Ovary (tissue), 9 donors: ENCODE measurements around the gene C11orf87. TPM values are rescaled to one million over a fixed set of nuclear protein-coding genes. Genes with fewer than 3 reads are reported as not detected.

ENCODE experiments used
- DNase-seq, 5 donors: peaks; one replicate each; pipeline ENCODE4 v3.0.0-alpha.2; 2019 to 2020
- H3K27ac ChIP-seq, 2 donors: fragments of 200-600 bp; one replicate each; pipeline versions ENCODE4 v1.5.1 to v1.8.0; 2019 to 2022
- H3K27me3 ChIP-seq: fragments of 200-600 bp; one replicate; pipeline ENCODE4 v1.8.0; 2022
- H3K36me3 ChIP-seq: fragments of 200-600 bp; sonication (generic); one replicate; pipeline ENCODE4 v1.5.1; 2019
- H3K4me1 ChIP-seq: one replicate; pipeline ENCODE4 v1.8.1; 2013; ENCODE audit warnings: mild to moderate bottlenecking, moderate library complexity; ENCODE audit not compliant: insufficient read depth
- H3K4me3 ChIP-seq: fragments of 200-600 bp; sonication (generic); one replicate; pipeline ENCODE4 v1.5.1; 2017
- H3K9me3 ChIP-seq, 2 donors: fragments of 200-600 bp in 1 of 2; sonication (generic) in 1 of 2; one replicate each; pipeline versions ENCODE4 v1.5.1 to v1.8.1; 2013 to 2019; ENCODE audit warnings: mild to moderate bottlenecking in 1 of 2, moderate library complexity in 1 of 2
- CTCF ChIP-seq, 3 donors: fragments of 450-650 bp in 2 of 3; fragments of 200-600 bp in 1 of 3; IDR thresholded peaks; one replicate each; pipeline versions ENCODE4 v1.5.1 to v1.8.0; 2016 to 2022; ENCODE audit warnings: antibody characterized with exemption in 3 of 3, mild to moderate bottlenecking in 1 of 3
- EP300 ChIP-seq: sonication (generic); formaldehyde crosslinking; IDR thresholded peaks from one replicate; pipeline ENCODE4 v1.6.1; 2017; ENCODE audit warnings: antibody characterized with exemption
- POLR2A ChIP-seq: fragments of 450-650 bp; IDR thresholded peaks from one replicate; pipeline ENCODE4 v1.6.1; 2017; ENCODE audit warnings: antibody characterized with exemption, mild to moderate bottlenecking, moderate library complexity
- WGBS, 3 donors: extraction: QIAGEN DNeasy Blood & Tissue Kit in 1 of 3; methylation state at CpG; one replicate each; pipeline versions ENCODE4 v1.1.5 to v1.1.7; 2013 to 2017; 5-methylcytosine and 5-hydroxymethylcytosine counted together
- intact Hi-C, 4 donors: fragments of 100-400 bp; cut with DNase I; formaldehyde crosslinking; loops; one replicate each; pipeline versions ENCODE4 v1.11.0 to v1.15.1; 2022 to 2023
- polyA plus RNA-seq, 2 donors: library from polyadenylated mRNA; stranded (reverse); fragments of 200-250 nt in 1 of 2; fragments of 350-450 nt in 1 of 2; fragmentation: Illumina TruSeq in 1 of 2; extraction: RNeasy Lipid Tissue Mini Kit (QIAGEN cat#74804) in 1 of 2; gene quantifications; one replicate each; pipeline ENCODE4 v1.2.3, GENCODE V29; 2013 to 2014
- total RNA-seq, 7 donors: library from RNA; depleted of rRNA in 2 of 7; stranded (reverse); fragments of >200 nt in 2 of 7; fragmentation: NEBNext Ultra II Directional in 3 of 7; extraction: Animal tissue kit (Norgen Biotek cat#: 25700) in 3 of 7; gene quantifications; one replicate each; pipeline versions ENCODE4 v1.1.0 to v1.2.4, GENCODE V29; 2016 to 2023
- donor health status: DM: no; HTN: no; CAD: no; lungs with moderate emphysema.
- donor health status: DM: no; HTN: no; CAD: no.
- donor health status: Bipolar disorder and iron deficiency.
- donor health status: DM: yes; HTN: yes; CAD: no.
- donor health status: DM: no; HTN: no; CAD: no.
- donor health status: DM: yes; HTN: yes; CAD: no.

The C11orf87 gene
- total and polyA plus RNA-seq, 9 donors = 0.05 TPM; not detected in 8

GRCh38 chr11:109378034-109378433 lies 44.0 kb upstream of the C11orf87 start:
- H3K36me3 ChIP-seq = no peaks in the 10 kb centered on the region
- H3K27me3 ChIP-seq = no peaks in the 10 kb centered on the region
- H3K9me3 ChIP-seq = no peaks in the 10 kb centered on the region
- intact Hi-C loops = no loop called here
- H3K27ac ChIP-seq = no peak overlapping the region
- DNase-seq = no peak
- H3K4me1 ChIP-seq = no peaks in the 10 kb centered on the region
- H3K4me3 ChIP-seq = no peak overlapping the region
- TF ChIP-seq EP300 (no peak), POLR2A (no peak), CTCF (IDR thresholded peaks at IDR 0.05) (no peak)

GRCh38 chr11:109383306-109383705 lies 38.7 kb upstream of the C11orf87 start:
- WGBS, 3 donors = 57 to 65% (median 58%) methylated on average over 1 of the region's 1 CpG
- Histone ChIP-seq H3K4me3 (no peak overlapping the region), H3K4me1 (no peaks in the 10 kb centered on the region), H3K27me3 (no peaks in the 10 kb centered on the region), H3K36me3 (no peaks in the 10 kb centered on the region), H3K27ac (no peak overlapping the region), H3K9me3 (no peaks in the 10 kb centered on the region)
- intact Hi-C loops = no loop called here
- DNase-seq = no peak
- no peak for TF ChIP-seq POLR2A
- no peak for TF ChIP-seq CTCF (IDR thresholded peaks at IDR 0.05)
- no peak for TF ChIP-seq EP300

- no peaks in the 10 kb centered on the region for H3K36me3 ChIP-seq
- no peaks in the 10 kb centered on the region for H3K4me1 ChIP-seq
- 57 to 64% (median 59%) methylated on average over 1 of the region's 1 CpG for WGBS, 3 donors
- intact Hi-C loops = no loop called here
- no peak overlapping the region for H3K4me3 ChIP-seq
- DNase-seq = no peak
- H3K27ac ChIP-seq = no peak overlapping the region
- TF ChIP-seq CTCF (IDR thresholded peaks at IDR 0.05) (no peak), EP300 (no peak), POLR2A (no peak)
- no peaks in the 10 kb centered on the region for H3K9me3 ChIP-seq
- H3K27me3 ChIP-seq = no peaks in the 10 kb centered on the region
These were observed 37.1 kb upstream of the C11orf87 start for GRCh38 chr11:109384873-109385272.

- H3K4me3 ChIP-seq = no peak overlapping the region
- intact Hi-C loops = no loop called here
- DNase-seq = no peak
- H3K36me3 ChIP-seq = no peaks in the 10 kb centered on the region
- 25 to 47% (median 26%) methylated on average over 3 of the region's 3 CpGs for WGBS, 3 donors
- no peaks in the 10 kb centered on the region for H3K4me1 ChIP-seq
- no peaks in the 10 kb centered on the region for H3K27me3 ChIP-seq
- no peak for TF ChIP-seq CTCF (IDR thresholded peaks at IDR 0.05)
- TF ChIP-seq EP300 = no peak
- no peak for TF ChIP-seq POLR2A
- no peaks in the 10 kb centered on the region for H3K9me3 ChIP-seq
- H3K27ac ChIP-seq = no peak overlapping the region
These were observed 33.0 kb upstream of the C11orf87 start for GRCh38 chr11:109388982-109389381.

GRCh38 chr11:109390752-109391151 lies 31.2 kb upstream of the C11orf87 start:
- intact Hi-C loops = no loop called here
- no peaks in the 10 kb centered on the region for H3K27me3 ChIP-seq
- H3K4me3 ChIP-seq = no peak overlapping the region
- H3K27ac ChIP-seq = no peak overlapping the region
- H3K36me3 ChIP-seq = no peaks in the 10 kb centered on the region
- DNase-seq = no peak
- no peak for TF ChIP-seq EP300
- TF ChIP-seq CTCF (IDR thresholded peaks at IDR 0.05) = no peak
- H3K4me1 ChIP-seq = no peaks in the 10 kb centered on the region
- H3K9me3 ChIP-seq = no peaks in the 10 kb centered on the region
- WGBS, 3 donors = 77 to 85% (median 79%) methylated on average over 2 of the region's 2 CpGs
